Activated CD4-positive, CD25-positive, alpha-beta regulatory T cell treated with anti-CD3 and anti-CD28 coated beads, Interleukin-2, amount 50 U/mL, for 24 hours (primary cell): ENCODE results near the gene PLAGL2.
"Not testable (repeated sequence)": the region's sequence is repeated elsewhere in the genome, so short reads cannot be mapped to it uniquely, and the experiment has no call there.

Experiments used
- ATAC-seq, 2 donors: fragments of 150-1000 bp; cut with Tn5 transposase; one replicate each; pipeline ENCODE4 v1.10.0; 2021; ENCODE audit warnings: mild to moderate bottlenecking in 1 of 2, moderate library complexity in 1 of 2

The PLAGL2 gene

GRCh38 chr20:32204205-32205109 is 3.1 kb downstream of the PLAGL2 start:
- peak; percentile 72 to 77 for ATAC-seq

GRCh38 chr20:32203356-32204204 is 4.0 kb downstream of the PLAGL2 start:
- ATAC-seq = peak; percentile 54 to 60

GRCh38 chr20:32201977-32202363 is 5.6 kb downstream of the PLAGL2 start:
- ATAC-seq = no peak

GRCh38 chr20:32201296-32201976 is 6.1 kb downstream of the PLAGL2 start:
- ATAC-seq = no peak

- ATAC-seq = no peak
These were observed 8.5 kb downstream of the PLAGL2 start for GRCh38 chr20:32199006-32199405.

- ATAC-seq = not testable (repeated sequence)
These were observed 10.4 kb downstream of the PLAGL2 start for GRCh38 chr20:32197136-32197535.

GRCh38 chr20:32196613-32197012 is 10.9 kb downstream of the PLAGL2 start:
- not testable (repeated sequence) for ATAC-seq

GRCh38 chr20:32195581-32195980 is 12.0 kb downstream of the PLAGL2 start:
- ATAC-seq = no peak

GRCh38 chr20:32193996-32194395 is 13.5 kb downstream of the PLAGL2 start:
- no peak for ATAC-seq

GRCh38 chr20:32193336-32193735 is 14.2 kb downstream of the PLAGL2 start:
- ATAC-seq = not testable (repeated sequence)

GRCh38 chr20:32192698-32193097 is 14.8 kb downstream of the PLAGL2 start:
- ATAC-seq = no peak

GRCh38 chr20:32191873-32192272 is 15.7 kb downstream of the PLAGL2 start:
- ATAC-seq = no peak

GRCh38 chr20:32191422-32191821 is 16.1 kb downstream of the PLAGL2 start:
- ATAC-seq = no peak

GRCh38 chr20:32190616-32191415 is 16.7 kb downstream of the PLAGL2 start:
- no peak for ATAC-seq

GRCh38 chr20:32189691-32190615 is 17.6 kb downstream of the PLAGL2 start:
- ATAC-seq = peak; percentile 35 to 40

GRCh38 chr20:32189123-32189410 is 18.5 kb downstream of the PLAGL2 start:
- ATAC-seq = peak in 1 of 2 donors; percentile 17

- ATAC-seq = no peak
These were observed 19.0 kb downstream of the PLAGL2 start for GRCh38 chr20:32188376-32189122.

- no peak for ATAC-seq
These were observed 21.0 kb downstream of the PLAGL2 start for GRCh38 chr20:32186506-32186905.

- no peak for ATAC-seq
These were observed 22.5 kb downstream of the PLAGL2 start for GRCh38 chr20:32184961-32185603.
